NCI-H345 treated with DMSO at 0.1 percent for 48 hours (cell line): ENCODE results near the gene TMC5.

Experiments
- DNase-seq: peaks from one replicate; lab custom pipeline; 2025; ENCODE audit not compliant: unreplicated experiment; lab: John Stamatoyannopoulos, UW

Gene TMC5

GRCh38 chr16:19502395-19503131 lies 84.9 kb downstream of the TMC5 start:
- peak; percentile 54 for DNase-seq

- DNase-seq = no peak
Observed at GRCh38 chr16:19503461-19504075, 85.9 kb downstream of the TMC5 start.

GRCh38 chr16:19505600-19506303 lies 88.1 kb downstream of the TMC5 start:
- DNase-seq = no peak

- DNase-seq = no peak
Observed at GRCh38 chr16:19506965-19507364, 89.3 kb downstream of the TMC5 start.

- DNase-seq = no peak
Observed at GRCh38 chr16:19507867-19508266, 90.2 kb downstream of the TMC5 start.

GRCh38 chr16:19512297-19512696 lies 94.6 kb downstream of the TMC5 start:
- DNase-seq = no peak

- no peak for DNase-seq
Observed at GRCh38 chr16:19513377-19514053, 95.8 kb downstream of the TMC5 start.

- no peak for DNase-seq
Observed at GRCh38 chr16:19515757-19516156, 98.1 kb downstream of the TMC5 start.

GRCh38 chr16:19517424-19518089 lies 99.9 kb downstream of the TMC5 start:
- no peak for DNase-seq

GRCh38 chr16:19518388-19518787 lies 100.7 kb downstream of the TMC5 start:
- DNase-seq = no peak

GRCh38 chr16:19520861-19521331 lies 103.2 kb downstream of the TMC5 start:
- no peak for DNase-seq

- peak; percentile 93 for DNase-seq
Observed at GRCh38 chr16:19521471-19522396, 104.1 kb downstream of the TMC5 start, which contains the start of gene GDE1. Gene GDE1 (minus strand): TSS chr16:19522098. CDS start chr16:19521964, 134 bp downstream.

GRCh38 chr16:19522397-19522732 lies 104.7 kb downstream of the TMC5 start:
- DNase-seq = peak; percentile 55

GRCh38 chr16:19522760-19523159 lies 105.1 kb downstream of the TMC5 start:
- DNase-seq = no peak

GRCh38 chr16:19523184-19523558 lies 105.5 kb downstream of the TMC5 start:
- no peak for DNase-seq

GRCh38 chr16:19523559-19524355 lies 106.1 kb downstream of the TMC5 start, which contains the start of gene CCP110:
Gene CCP110 (plus strand): TSS chr16:19523942. CDS start chr16:19527882, 3,940 bp downstream.
- DNase-seq = peak; percentile 92

- no peak for DNase-seq
Observed at GRCh38 chr16:19524356-19524615, 106.6 kb downstream of the TMC5 start.

- no peak for DNase-seq
Observed at GRCh38 chr16:19524616-19525384, 107.1 kb downstream of the TMC5 start.

- DNase-seq = no peak
Observed at GRCh38 chr16:19525385-19525723, 107.7 kb downstream of the TMC5 start.
